OCI-LY3 (cell line): ENCODE results near the gene PLB1.

Experiments
- EZH2phosphoT487 ChIP-seq: fragments of 200-600 bp; shearing (Covaris generic); IDR thresholded peaks from 2 replicates; pipeline ENCODE4 v1.6.1; 2018; ENCODE audit warnings: antibody characterized with exemption, mixed run types, low read depth
- TF ChIP-seq, protein P1 (sequence below): fragments of 200-600, 300-600 bp; sonication (generic); IDR thresholded peaks from 2 replicates; pipeline ENCODE4 v1.5.1; 2014; ENCODE audit warnings: antibody characterized with exemption, low read length, low read depth

DNA sequence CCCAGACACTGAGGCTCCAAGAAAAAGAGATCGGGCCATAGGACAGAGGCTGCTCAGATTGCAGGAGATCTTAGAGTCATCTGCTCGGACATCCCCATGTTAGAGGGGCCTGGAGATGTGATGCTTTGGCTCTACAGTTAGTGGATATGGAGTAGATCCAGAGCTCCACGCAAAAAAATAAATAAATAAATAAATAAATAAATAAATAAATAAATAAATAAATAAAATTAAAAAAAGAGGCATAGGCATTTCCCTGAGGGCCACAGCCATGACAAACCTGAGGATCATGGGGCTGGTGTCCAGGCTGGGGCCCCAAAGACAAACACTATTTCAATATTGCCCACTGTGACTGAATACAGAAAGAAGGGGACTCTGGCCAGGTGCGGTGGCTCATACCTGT, 85.5 kb downstream of the PLB1 start:
- TF ChIP-seq, protein P1, sequence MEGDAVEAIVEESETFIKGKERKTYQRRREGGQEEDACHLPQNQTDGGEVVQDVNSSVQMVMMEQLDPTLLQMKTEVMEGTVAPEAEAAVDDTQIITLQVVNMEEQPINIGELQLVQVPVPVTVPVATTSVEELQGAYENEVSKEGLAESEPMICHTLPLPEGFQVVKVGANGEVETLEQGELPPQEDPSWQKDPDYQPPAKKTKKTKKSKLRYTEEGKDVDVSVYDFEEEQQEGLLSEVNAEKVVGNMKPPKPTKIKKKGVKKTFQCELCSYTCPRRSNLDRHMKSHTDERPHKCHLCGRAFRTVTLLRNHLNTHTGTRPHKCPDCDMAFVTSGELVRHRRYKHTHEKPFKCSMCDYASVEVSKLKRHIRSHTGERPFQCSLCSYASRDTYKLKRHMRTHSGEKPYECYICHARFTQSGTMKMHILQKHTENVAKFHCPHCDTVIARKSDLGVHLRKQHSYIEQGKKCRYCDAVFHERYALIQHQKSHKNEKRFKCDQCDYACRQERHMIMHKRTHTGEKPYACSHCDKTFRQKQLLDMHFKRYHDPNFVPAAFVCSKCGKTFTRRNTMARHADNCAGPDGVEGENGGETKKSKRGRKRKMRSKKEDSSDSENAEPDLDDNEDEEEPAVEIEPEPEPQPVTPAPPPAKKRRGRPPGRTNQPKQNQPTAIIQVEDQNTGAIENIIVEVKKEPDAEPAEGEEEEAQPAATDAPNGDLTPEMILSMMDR: no peak
- TF ChIP-seq EZH2phosphoT487: no peak
